GM20431 (cell line): ENCODE data around the gene N4BP2L2.

Experiments
- in situ Hi-C: fragments of 300-500 bp; cut with MseI, MboI; formaldehyde crosslinking; loops from one replicate; pipeline ENCODE4 v1.15.0; 2020; ENCODE audit warnings: low sequenced_read_pairs; ENCODE audit not compliant: unreplicated experiment

Gene N4BP2L2

GRCh38 chr13:32535115-32535514, 3.5 kb downstream of the N4BP2L2 start:
- in situ Hi-C loops, result no loop called here

GRCh38 chr13:32530841-32531253, 7.7 kb downstream of the N4BP2L2 start:
- in situ Hi-C loops, result no loop called here

DNA sequence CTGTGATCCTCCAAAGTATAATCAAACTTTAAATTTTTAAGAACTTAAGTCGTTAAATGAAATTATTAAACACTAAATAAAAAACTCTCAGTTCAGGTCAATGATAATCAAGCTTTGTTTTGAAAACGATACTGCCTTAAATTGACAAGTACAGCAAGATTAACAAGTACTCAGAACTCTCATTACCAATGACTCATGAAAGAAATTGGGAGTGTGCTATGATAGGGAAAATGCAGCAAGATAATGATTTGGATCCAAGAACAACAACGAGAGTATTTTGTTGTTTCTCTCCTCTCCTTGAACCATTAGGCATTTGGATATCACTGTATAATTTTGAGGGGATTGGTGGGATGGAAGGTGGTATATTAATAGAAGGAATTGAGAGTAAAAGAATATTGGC, 10.2 kb downstream of the N4BP2L2 start:
- in situ Hi-C loops, result no loop called here

DNA sequence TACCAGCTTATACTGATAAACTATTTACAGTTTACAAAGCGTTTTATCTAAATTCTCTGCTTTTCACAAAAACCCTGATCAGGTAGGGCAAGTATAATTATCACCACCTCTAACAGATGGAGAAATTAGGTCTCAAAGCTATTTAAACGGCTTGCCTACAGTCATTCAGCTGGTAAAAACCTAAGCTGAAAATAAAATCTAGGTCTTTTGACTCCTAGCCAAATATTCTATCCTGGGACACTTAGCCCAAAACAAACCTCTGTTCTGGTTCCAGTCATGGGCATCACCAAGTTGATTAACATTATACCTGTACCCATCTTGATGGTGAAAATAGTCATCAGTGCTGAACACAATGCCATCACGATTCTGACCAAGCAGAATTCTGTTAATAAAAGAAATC, 11.4 kb downstream of the N4BP2L2 start:
- in situ Hi-C loops, result no loop called here

DNA sequence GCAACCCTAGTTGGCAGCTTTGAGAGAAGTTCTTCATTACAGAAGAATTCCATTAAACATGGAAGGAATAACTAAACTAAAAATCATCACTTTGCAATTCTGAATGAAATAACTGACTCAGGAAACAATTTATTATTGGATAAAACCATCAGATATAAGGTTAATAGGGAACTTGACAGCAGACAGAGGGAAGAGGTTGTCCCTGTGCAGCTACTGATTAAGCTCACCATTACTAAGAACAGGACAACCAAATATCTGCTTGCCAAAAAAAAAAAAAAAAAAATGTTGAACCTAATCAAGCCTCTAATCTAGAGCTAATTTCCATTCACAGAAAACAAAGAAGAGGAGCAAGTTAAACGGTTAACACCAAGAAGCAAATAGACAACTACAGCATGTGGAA, 12.8 kb downstream of the N4BP2L2 start:
- in situ Hi-C loops, result no loop called here

DNA sequence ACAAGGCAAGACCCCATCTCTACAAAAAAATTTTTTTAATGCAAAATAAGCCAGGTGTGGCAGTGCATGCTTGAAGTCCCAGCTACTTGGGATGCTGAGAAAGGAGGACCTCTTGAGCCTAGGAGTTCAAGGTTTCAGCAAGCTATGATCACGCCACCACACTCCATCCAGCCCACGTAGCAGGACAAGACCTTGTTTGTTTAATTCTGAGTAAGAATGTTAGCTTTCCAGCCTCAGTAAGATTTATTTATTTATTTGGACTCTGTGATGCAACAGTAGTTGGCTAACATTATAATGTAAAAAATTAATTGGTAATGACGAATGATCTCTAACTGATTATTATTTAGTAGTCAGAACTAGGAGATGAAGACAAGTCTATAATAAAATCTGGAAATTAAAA, 23.3 kb downstream of the N4BP2L2 start:
- in situ Hi-C loops, result no loop called here

DNA sequence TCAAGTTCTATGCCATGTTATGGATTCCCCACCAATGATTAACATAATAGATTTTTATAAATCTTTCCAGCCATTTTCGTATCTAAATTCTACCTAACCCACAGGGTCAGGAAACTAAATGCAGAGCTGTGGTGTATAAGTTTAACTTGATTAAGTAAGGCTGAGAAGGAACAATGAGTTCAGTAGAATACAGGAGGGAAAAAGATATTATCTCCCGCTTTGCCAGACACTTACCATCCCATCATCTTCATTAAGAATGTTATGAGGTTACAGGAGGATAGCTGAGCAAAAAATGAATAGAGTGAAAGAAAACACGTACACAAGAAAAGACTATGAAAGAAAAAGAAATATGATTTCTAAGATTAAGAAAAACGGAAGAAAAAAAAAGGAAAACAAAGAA, 27.1 kb downstream of the N4BP2L2 start:
- in situ Hi-C loops, result no loop called here

GRCh38 chr13:32504876-32505275, 33.7 kb downstream of the N4BP2L2 start:
- in situ Hi-C loops, result no loop called here

DNA sequence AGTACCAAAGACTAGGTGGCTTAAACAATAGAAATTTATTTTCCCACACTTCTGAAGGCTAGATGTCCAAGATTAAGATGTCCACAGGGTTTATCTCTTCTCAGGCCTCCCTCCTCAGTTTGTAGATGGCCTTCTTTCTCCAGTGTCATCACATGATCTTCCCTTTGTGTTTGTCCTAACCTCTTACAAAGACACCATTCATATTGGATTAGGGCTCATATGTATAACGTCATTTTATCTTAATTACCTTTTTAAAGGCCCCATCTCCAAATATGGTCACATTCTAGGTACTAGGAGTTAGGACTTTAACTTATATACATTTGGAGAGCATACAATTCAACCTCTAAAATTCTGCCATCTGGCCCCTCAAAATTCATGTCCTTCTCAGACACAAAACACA, 34.3 kb downstream of the N4BP2L2 start:
- in situ Hi-C loops, result no loop called here

- in situ Hi-C loops, result no loop called here
Measured at GRCh38 chr13:32503727-32504126, 34.9 kb downstream of the N4BP2L2 start.

GRCh38 chr13:32501064-32501463, 37.5 kb downstream of the N4BP2L2 start:
- in situ Hi-C loops, result no loop called here

DNA sequence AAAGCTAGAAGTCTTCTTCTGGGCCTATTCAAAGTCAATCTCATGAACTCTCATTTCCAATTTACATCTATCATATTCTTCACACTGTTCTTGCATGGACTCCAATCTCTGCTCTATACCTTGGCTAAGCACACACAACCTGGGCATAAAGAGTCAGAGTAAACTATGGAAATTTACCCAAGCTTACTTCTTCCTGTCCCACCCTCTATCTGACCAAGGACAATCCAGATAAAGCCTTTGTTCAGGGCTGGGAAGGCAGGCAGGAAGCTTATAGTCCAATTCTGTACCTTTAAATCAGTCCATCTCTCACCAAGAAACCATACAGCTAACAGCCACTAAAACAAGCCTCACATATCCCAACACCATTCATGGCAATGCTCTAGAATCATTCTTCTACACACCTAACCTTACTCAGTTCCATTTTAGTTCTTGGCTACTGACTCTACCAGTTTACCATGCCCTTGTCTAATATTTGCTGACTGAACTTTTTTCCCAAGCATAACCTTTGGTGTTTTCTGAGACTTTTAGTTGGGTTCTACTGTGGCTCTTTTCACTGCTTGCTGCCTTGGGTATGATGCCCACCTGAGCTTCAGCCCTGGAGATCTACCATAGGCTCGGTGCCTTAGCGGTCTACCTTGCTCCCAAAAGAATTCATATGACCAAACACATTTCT, 38.9 kb downstream of the N4BP2L2 start:
- in situ Hi-C loops, result no loop called here

GRCh38 chr13:32497589-32497988, 41.0 kb downstream of the N4BP2L2 start:
- in situ Hi-C loops, result no loop called here

- in situ Hi-C loops, result no loop called here
Measured at GRCh38 chr13:32496599-32497160, 41.9 kb downstream of the N4BP2L2 start.

- in situ Hi-C loops, result no loop called here
Measured at GRCh38 chr13:32495841-32496240, 42.8 kb downstream of the N4BP2L2 start.

DNA sequence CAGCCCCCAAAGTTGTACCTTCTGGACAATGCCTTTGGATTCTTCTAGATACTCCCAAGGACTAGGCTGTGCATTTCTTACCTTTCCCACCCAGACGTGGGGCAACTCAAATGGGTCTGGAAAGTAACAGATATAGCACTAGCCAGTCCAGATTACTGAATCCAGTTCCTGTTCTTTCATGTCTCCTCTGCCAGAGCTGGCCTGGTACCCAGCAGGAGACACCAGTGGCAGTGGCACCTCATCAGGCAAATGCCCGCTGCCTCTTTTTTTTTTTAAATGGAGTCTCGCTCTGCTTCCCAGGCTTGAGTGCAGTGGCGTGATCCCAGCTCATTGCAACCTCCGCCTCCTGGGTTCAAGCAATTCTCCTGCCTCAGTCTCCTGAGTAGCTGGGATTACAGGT, 43.2 kb downstream of the N4BP2L2 start:
- in situ Hi-C loops, result no loop called here

DNA sequence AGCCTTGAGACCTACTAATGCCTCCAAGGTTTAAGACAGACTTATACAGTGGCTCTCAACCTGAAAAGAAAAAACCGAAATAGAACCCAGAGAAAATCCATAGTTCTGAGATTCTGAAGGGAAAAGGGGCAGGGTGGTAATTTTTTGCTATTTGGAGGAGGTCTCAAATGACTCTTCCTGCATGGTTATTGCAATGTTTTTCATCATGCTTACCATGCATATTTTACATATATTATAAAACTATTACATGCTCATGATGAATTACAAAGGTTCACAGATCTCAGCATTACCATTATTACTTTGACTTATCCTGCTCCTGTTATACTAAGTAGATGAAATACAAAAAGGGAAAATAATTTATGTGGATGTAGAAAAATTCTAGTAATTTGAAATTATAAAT, 47.6 kb downstream of the N4BP2L2 start:
- in situ Hi-C loops, result no loop called here

GRCh38 chr13:32476892-32477291, 61.7 kb downstream of the N4BP2L2 start:
- in situ Hi-C loops, result no loop called here

DNA sequence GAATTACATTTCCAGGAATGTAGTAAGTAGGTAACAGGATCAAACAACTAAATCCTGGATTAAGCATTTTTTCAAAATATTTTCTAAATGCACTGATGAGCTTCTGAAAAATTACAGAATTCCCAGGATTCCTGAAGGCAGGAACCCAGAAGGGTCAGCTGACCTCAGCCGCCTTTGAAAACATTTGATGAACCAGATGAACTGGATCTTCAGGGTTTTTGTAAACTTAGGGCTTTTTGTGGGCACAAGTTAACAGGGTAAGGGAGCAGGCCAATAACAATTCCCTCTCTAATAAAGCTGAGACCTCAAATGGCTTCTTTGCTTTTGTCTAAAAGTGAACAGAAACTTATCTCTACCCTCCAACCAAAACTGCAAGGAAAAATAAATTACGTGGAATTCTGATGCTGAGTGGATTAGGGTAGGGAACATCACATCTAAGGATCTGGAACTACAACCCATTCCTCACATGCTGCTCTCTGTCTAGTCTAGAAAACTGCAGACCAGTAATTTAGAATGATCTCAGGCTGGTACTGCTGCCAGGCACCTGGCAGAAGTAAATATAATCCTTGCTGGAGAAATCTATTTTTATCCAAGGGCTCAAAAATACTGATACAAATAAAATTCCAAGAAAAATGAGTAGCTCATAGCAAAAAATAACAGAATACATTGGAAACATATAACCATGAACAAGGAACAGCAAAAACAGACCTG, 62.4 kb downstream of the N4BP2L2 start:
- in situ Hi-C loops, result no loop called here

- in situ Hi-C loops, result no loop called here
Measured at GRCh38 chr13:32474999-32475792, 63.4 kb downstream of the N4BP2L2 start.

- in situ Hi-C loops, result no loop called here
Measured at GRCh38 chr13:32473650-32474049, 64.9 kb downstream of the N4BP2L2 start.
